ENCODE measurements around the gene ZNF674.

GRCh38 chrX:46554942-46555341, 9.7 kb upstream of the ZNF674 start:
- TF ChIP-seq CTCF (IDR thresholded peaks at IDR 0.05) (no peak), POLR2AphosphoS5 (IDR thresholded peaks at IDR 0.05; ENCODE audit: insufficient read depth in 1 of 2, low read depth in 1 of 2) (no peak), POLR2A (IDR thresholded peaks at IDR 0.05) (no peak)
